Effector memory CD4-positive, alpha-beta T cell (primary cell): Measurements from ENCODE around the gene ATP1B4.

Experiments
- DNase-seq, 3 donors: peaks; one replicate each; pipeline ENCODE4 v3.0.0-alpha.2; 2020
- H3K27ac ChIP-seq: 2 replicates; pipeline ENCODE4 v1.7.0; 2013; ENCODE audit warnings: mild to moderate bottlenecking, low read length, moderate library complexity; ENCODE audit not compliant: insufficient read depth, poor library complexity, severe bottlenecking
- H3K27me3 ChIP-seq: replicated peaks from 2 replicates; pipeline ENCODE4 v1.7.0; 2013; ENCODE audit warnings: mild to moderate bottlenecking, low read length; ENCODE audit not compliant: insufficient read depth, control insufficient read depth, poor library complexity, severe bottlenecking
- H3K36me3 ChIP-seq: 2 replicates; pipeline ENCODE4 v1.7.0; 2013; ENCODE audit warnings: mild to moderate bottlenecking, low read length, moderate library complexity; ENCODE audit not compliant: control insufficient read depth, insufficient read depth
- H3K4me1 ChIP-seq: 2 replicates; pipeline ENCODE4 v1.7.0; 2013; ENCODE audit warnings: low read length, mild to moderate bottlenecking; ENCODE audit not compliant: control insufficient read depth, insufficient read depth, poor library complexity, severe bottlenecking
- H3K4me3 ChIP-seq: 2 replicates; pipeline ENCODE4 v1.7.0; 2013; ENCODE audit warnings: low read length, low read depth, mild to moderate bottlenecking; ENCODE audit not compliant: insufficient read depth, poor library complexity, severe bottlenecking
- H3K9me3 ChIP-seq: 2 replicates; pipeline ENCODE4 v1.7.0; 2013; ENCODE audit warnings: mild to moderate bottlenecking, low read length, moderate library complexity; ENCODE audit not compliant: control insufficient read depth
- total RNA-seq, 3 donors: gene quantifications; one replicate each; lab custom pipeline; 2026; lab: John Stamatoyannopoulos, UW

Gene ATP1B4
- 0 reads per million in 3 donors for total RNA-seq

GRCh38 chrX:120361764-120362305 is at the start of gene ATP1B4:
Gene ATP1B4 (plus strand): TSS chrX:120362089. CDS start chrX:120362169, 80 bp downstream.
- Histone ChIP-seq H3K4me3 (no peak within 1 kb of the TSS), H3K9me3 (no peaks in the 10 kb centered on the region), H3K4me1 (no peaks in the 10 kb centered on the region), H3K36me3 (no peaks in the 10 kb centered on the region), H3K27me3 (no peaks in the 10 kb centered on the region), H3K27ac (no peak within 1 kb of the TSS)
- no peak for DNase-seq

GRCh38 chrX:120315776-120316175 is 46.1 kb upstream of the ATP1B4 start:
- no peak overlapping the region for H3K27ac ChIP-seq
- H3K4me3 ChIP-seq = no peak overlapping the region
- peaks cover 4% of the 10 kb centered on the region for H3K4me1 ChIP-seq
- no peaks in the 10 kb centered on the region for H3K9me3 ChIP-seq
- DNase-seq = no peak
- peaks cover 4% of the 10 kb centered on the region for H3K27me3 ChIP-seq
- H3K36me3 ChIP-seq = no peaks in the 10 kb centered on the region

- H3K9me3 ChIP-seq = no peaks in the 10 kb centered on the region
Observed at GRCh38 chrX:120316587-120317283, 45.2 kb upstream of the ATP1B4 start.

GRCh38 chrX:120318411-120318810 is 43.5 kb upstream of the ATP1B4 start:
- Histone ChIP-seq H3K36me3 (no peaks in the 10 kb centered on the region), H3K4me1 (no peaks in the 10 kb centered on the region), H3K9me3 (no peaks in the 10 kb centered on the region), H3K4me3 (no peak overlapping the region), H3K27ac (no peak overlapping the region), H3K27me3 (peaks cover 4% of the 10 kb centered on the region)
- DNase-seq = no peak

More at GRCh38 chrX:120316587-120317283, 45.2 kb upstream of the ATP1B4 start:
- no peak for DNase-seq
- H3K4me1 ChIP-seq = no peaks in the 10 kb centered on the region
- no peaks in the 10 kb centered on the region for H3K36me3 ChIP-seq
- H3K4me3 ChIP-seq = no peak overlapping the region
- H3K27ac ChIP-seq = no peak overlapping the region
- peaks cover 4% of the 10 kb centered on the region for H3K27me3 ChIP-seq

GRCh38 chrX:120321520-120322281 is 40.2 kb upstream of the ATP1B4 start:
- Histone ChIP-seq H3K9me3 (no peaks in the 10 kb centered on the region), H3K4me3 (no peak overlapping the region), H3K36me3 (no peaks in the 10 kb centered on the region), H3K4me1 (no peaks in the 10 kb centered on the region), H3K27ac (no peak overlapping the region), H3K27me3 (peaks cover 3% of the 10 kb centered on the region)
- DNase-seq = no peak

GRCh38 chrX:120331116-120331515 is 30.8 kb upstream of the ATP1B4 start:
- H3K9me3 ChIP-seq = no peaks in the 10 kb centered on the region

GRCh38 chrX:120332394-120332793 is 29.5 kb upstream of the ATP1B4 start:
- DNase-seq = no peak

More at GRCh38 chrX:120331116-120331515, 30.8 kb upstream of the ATP1B4 start:
- no peak for DNase-seq
- H3K4me3 ChIP-seq = no peak overlapping the region
- H3K4me1 ChIP-seq = no peaks in the 10 kb centered on the region
- H3K27me3 ChIP-seq = no peaks in the 10 kb centered on the region
- no peak overlapping the region for H3K27ac ChIP-seq
- no peaks in the 10 kb centered on the region for H3K36me3 ChIP-seq

GRCh38 chrX:120334151-120334550 is 27.7 kb upstream of the ATP1B4 start:
- Histone ChIP-seq H3K36me3 (no peaks in the 10 kb centered on the region), H3K9me3 (peaks cover 12% of the 10 kb centered on the region), H3K4me3 (no peak overlapping the region), H3K4me1 (no peaks in the 10 kb centered on the region), H3K27ac (no peak overlapping the region), H3K27me3 (no peaks in the 10 kb centered on the region)
- no peak for DNase-seq

More at GRCh38 chrX:120332394-120332793, 29.5 kb upstream of the ATP1B4 start:
- Histone ChIP-seq H3K36me3 (no peaks in the 10 kb centered on the region), H3K4me3 (no peak overlapping the region), H3K27me3 (no peaks in the 10 kb centered on the region), H3K4me1 (no peaks in the 10 kb centered on the region), H3K9me3 (peaks cover 12% of the 10 kb centered on the region), H3K27ac (no peak overlapping the region)

- DNase-seq = no peak
- H3K36me3 ChIP-seq = no peaks in the 10 kb centered on the region
- no peak overlapping the region for H3K27ac ChIP-seq
- H3K9me3 ChIP-seq = peaks cover 12% of the 10 kb centered on the region
- no peaks in the 10 kb centered on the region for H3K27me3 ChIP-seq
- no peak overlapping the region for H3K4me3 ChIP-seq
- no peaks in the 10 kb centered on the region for H3K4me1 ChIP-seq
Observed at GRCh38 chrX:120334603-120335002, 27.3 kb upstream of the ATP1B4 start.

- Histone ChIP-seq H3K27me3 (no peaks in the 10 kb centered on the region), H3K9me3 (peaks cover 12% of the 10 kb centered on the region), H3K27ac (no peak overlapping the region), H3K36me3 (no peaks in the 10 kb centered on the region), H3K4me3 (no peak overlapping the region), H3K4me1 (no peaks in the 10 kb centered on the region)
- no peak for DNase-seq
Observed at GRCh38 chrX:120335289-120335688, 26.6 kb upstream of the ATP1B4 start.
